ACC112 (cell line): Measurements from ENCODE around the gene TUBB8B.
"Not testable (repeated sequence)": the region's sequence is repeated elsewhere in the genome, so short reads cannot be mapped to it uniquely, and the experiment has no call there.

Experiments
- H2AFZ ChIP-seq: fragments of 200-600 bp; sonication (generic); one replicate; pipeline ENCODE4 v1.6.0; 2017; ENCODE audit warnings: antibody characterized with exemption, low read length; ENCODE audit not compliant: unreplicated experiment
- H3K27ac ChIP-seq: fragments of 200-600 bp; sonication (generic); 2 replicates; pipeline ENCODE4 v1.5.1; 2014; ENCODE audit warnings: low read depth, mild to moderate bottlenecking, antibody characterized with exemption, low read length, moderate library complexity
- H3K27me3 ChIP-seq: fragments of 200-600 bp; sonication (generic); 2 replicates; pipeline ENCODE4 v1.6.1; 2014; ENCODE audit warnings: mild to moderate bottlenecking, antibody characterized with exemption, low read length, moderate library complexity, mixed read lengths; ENCODE audit not compliant: insufficient read depth
- H3K36me3 ChIP-seq: fragments of 200-600 bp; sonication (generic); 2 replicates; pipeline ENCODE4 v1.6.1; 2016; ENCODE audit warnings: mild to moderate bottlenecking, antibody characterized with exemption, low read length, moderate library complexity, mixed read lengths; ENCODE audit not compliant: insufficient read depth
- H3K4me1 ChIP-seq: fragments of 200-600 bp; sonication (generic); one replicate; pipeline ENCODE4 v1.6.1; 2016; ENCODE audit warnings: low read length, mixed read lengths; ENCODE audit not compliant: insufficient read depth, unreplicated experiment, control insufficient read depth
- H3K4me3 ChIP-seq: fragments of 200-600 bp; sonication (generic); 2 replicates; pipeline ENCODE4 v1.5.1; 2014; ENCODE audit warnings: mild to moderate bottlenecking, low read depth, low read length
- H3K79me2 ChIP-seq: fragments of 200-600 bp; sonication (generic); one replicate; pipeline ENCODE4 v1.6.0; 2016; ENCODE audit warnings: low read length; ENCODE audit not compliant: control insufficient read depth, unreplicated experiment, insufficient read depth

TUBB8B gene

GRCh38 chr18:82626-83209, 33.3 kb upstream of the TUBB8B start:
- not testable (repeated sequence) for H3K4me1 ChIP-seq, H3K27me3 ChIP-seq, H3K79me2 ChIP-seq, H3K36me3 ChIP-seq, H2AFZ ChIP-seq, H3K27ac ChIP-seq, H3K4me3 ChIP-seq

- not testable (repeated sequence) for H2AFZ ChIP-seq, H3K4me1 ChIP-seq, H3K79me2 ChIP-seq, H3K4me3 ChIP-seq, H3K27ac ChIP-seq, H3K36me3 ChIP-seq, H3K27me3 ChIP-seq
Observed at GRCh38 chr18:80881-81280, 31.5 kb upstream of the TUBB8B start.

- H3K4me3 ChIP-seq, H2AFZ ChIP-seq, H3K36me3 ChIP-seq, H3K27me3 ChIP-seq, H3K27ac ChIP-seq, H3K4me1 ChIP-seq, H3K79me2 ChIP-seq: not testable (repeated sequence)
Observed at GRCh38 chr18:80202-80601, 30.8 kb upstream of the TUBB8B start.

- H3K79me2 ChIP-seq = not testable (repeated sequence)
Observed at GRCh38 chr18:75525-76160, 26.2 kb upstream of the TUBB8B start.

GRCh38 chr18:73181-73777, 23.9 kb upstream of the TUBB8B start:
- H3K27ac ChIP-seq, H3K4me3 ChIP-seq, H3K4me1 ChIP-seq, H2AFZ ChIP-seq, H3K79me2 ChIP-seq, H3K27me3 ChIP-seq, H3K36me3 ChIP-seq: not testable (repeated sequence)

More at GRCh38 chr18:75525-76160, 26.2 kb upstream of the TUBB8B start:
- not testable (repeated sequence) for H3K4me1 ChIP-seq, H2AFZ ChIP-seq, H3K36me3 ChIP-seq, H3K27ac ChIP-seq, H3K27me3 ChIP-seq, H3K4me3 ChIP-seq

GRCh38 chr18:67701-68100, 18.3 kb upstream of the TUBB8B start:
- H3K27ac ChIP-seq, H3K36me3 ChIP-seq, H3K4me1 ChIP-seq, H3K4me3 ChIP-seq, H2AFZ ChIP-seq, H3K79me2 ChIP-seq: not testable (repeated sequence)
- H3K27me3 ChIP-seq = peaks cover 19% of the 10 kb centered on the region

GRCh38 chr18:64279-64678, 14.9 kb upstream of the TUBB8B start:
- not testable (repeated sequence) for H3K4me1 ChIP-seq, H3K4me3 ChIP-seq, H3K79me2 ChIP-seq, H3K36me3 ChIP-seq, H3K27ac ChIP-seq, H2AFZ ChIP-seq
- H3K27me3 ChIP-seq = peaks cover 31% of the 10 kb centered on the region

- H3K4me1 ChIP-seq, H2AFZ ChIP-seq, H3K36me3 ChIP-seq, H3K4me3 ChIP-seq, H3K27ac ChIP-seq, H3K79me2 ChIP-seq: not testable (repeated sequence)
- H3K27me3 ChIP-seq = peaks cover 31% of the 10 kb centered on the region
Observed at GRCh38 chr18:63656-64055, 14.2 kb upstream of the TUBB8B start.

GRCh38 chr18:54388-54787, 5.0 kb upstream of the TUBB8B start:
- not testable (repeated sequence) for H3K36me3 ChIP-seq, H3K79me2 ChIP-seq, H3K27ac ChIP-seq, H2AFZ ChIP-seq, H3K4me1 ChIP-seq, H3K27me3 ChIP-seq, H3K4me3 ChIP-seq

GRCh38 chr18:48696-49095, 719 bp downstream of the TUBB8B start:
- not testable (repeated sequence) for H2AFZ ChIP-seq, H3K4me3 ChIP-seq, H3K79me2 ChIP-seq, H3K36me3 ChIP-seq, H3K27me3 ChIP-seq, H3K27ac ChIP-seq, H3K4me1 ChIP-seq

- H3K27ac ChIP-seq, H3K79me2 ChIP-seq, H2AFZ ChIP-seq, H3K36me3 ChIP-seq, H3K27me3 ChIP-seq, H3K4me1 ChIP-seq, H3K4me3 ChIP-seq: not testable (repeated sequence)
Observed at GRCh38 chr18:13177-13576, 36.2 kb downstream of the TUBB8B start.
